Fibroblast of the aortic adventitia (primary cell): Measurements from ENCODE around the gene GADD45G. TPM values are rescaled to one million over a fixed set of nuclear protein-coding genes. Genes with fewer than 3 reads are reported as not detected.

Experiments used
- DNase-seq: peaks from one replicate; pipeline ENCODE4 v3.0.0-alpha.2; 2010; ENCODE audit warnings: low read depth
- H3K4me3 ChIP-seq: 2 replicates; pipeline ENCODE4 v1.5.1; 2011; ENCODE audit warnings: low read depth, mild to moderate bottlenecking, control low read depth, low read length, moderate library complexity
- total RNA-seq: library from RNA; depleted of rRNA; stranded (reverse); fragments of >200 nt; gene quantifications from 2 replicates; pipeline ENCODE4 v1.2.3, GENCODE V29; 2012; ENCODE audit warnings: low replicate concordance
- TF ChIP-seq, protein P1 (sequence below): IDR thresholded peaks from 2 replicates; pipeline ENCODE4 v1.5.1; 2011; ENCODE audit warnings: mild to moderate bottlenecking, low read length, control low read depth, inconsistent platforms; ENCODE audit not compliant: insufficient read depth

The GADD45G gene
- total RNA-seq, 1 donor, result 0.36 TPM

DNA sequence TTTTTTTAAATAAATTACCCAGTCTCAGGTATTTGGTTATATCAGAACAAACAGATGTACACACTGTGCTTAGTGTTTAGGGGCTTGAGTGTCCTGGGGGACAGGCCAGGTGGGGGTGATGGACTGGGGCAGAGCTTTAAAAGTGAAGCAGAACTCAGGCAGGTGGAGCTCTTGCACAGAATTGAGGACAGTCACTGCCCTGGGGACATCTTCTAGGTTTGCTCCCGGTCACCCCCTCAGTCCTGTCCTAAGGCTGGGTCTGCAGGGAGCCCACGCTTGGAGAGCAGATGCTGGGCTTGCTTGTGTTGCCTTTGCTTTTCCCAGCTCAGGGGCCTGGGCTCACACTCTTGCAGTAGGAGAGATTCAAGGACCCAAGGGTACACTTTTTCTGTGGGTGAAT, 10.8 kb downstream of the GADD45G start:
- no peak for DNase-seq
- TF ChIP-seq, protein P1, sequence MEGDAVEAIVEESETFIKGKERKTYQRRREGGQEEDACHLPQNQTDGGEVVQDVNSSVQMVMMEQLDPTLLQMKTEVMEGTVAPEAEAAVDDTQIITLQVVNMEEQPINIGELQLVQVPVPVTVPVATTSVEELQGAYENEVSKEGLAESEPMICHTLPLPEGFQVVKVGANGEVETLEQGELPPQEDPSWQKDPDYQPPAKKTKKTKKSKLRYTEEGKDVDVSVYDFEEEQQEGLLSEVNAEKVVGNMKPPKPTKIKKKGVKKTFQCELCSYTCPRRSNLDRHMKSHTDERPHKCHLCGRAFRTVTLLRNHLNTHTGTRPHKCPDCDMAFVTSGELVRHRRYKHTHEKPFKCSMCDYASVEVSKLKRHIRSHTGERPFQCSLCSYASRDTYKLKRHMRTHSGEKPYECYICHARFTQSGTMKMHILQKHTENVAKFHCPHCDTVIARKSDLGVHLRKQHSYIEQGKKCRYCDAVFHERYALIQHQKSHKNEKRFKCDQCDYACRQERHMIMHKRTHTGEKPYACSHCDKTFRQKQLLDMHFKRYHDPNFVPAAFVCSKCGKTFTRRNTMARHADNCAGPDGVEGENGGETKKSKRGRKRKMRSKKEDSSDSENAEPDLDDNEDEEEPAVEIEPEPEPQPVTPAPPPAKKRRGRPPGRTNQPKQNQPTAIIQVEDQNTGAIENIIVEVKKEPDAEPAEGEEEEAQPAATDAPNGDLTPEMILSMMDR, result no peak
- H3K4me3 ChIP-seq, result no peak overlapping the region

- TF ChIP-seq, protein P1, result no peak
- no peak for DNase-seq
- no peak overlapping the region for H3K4me3 ChIP-seq
These were observed 11.6 kb downstream of the GADD45G start for GRCh38 chr9:89616411-89616810.

- TF ChIP-seq, protein P1, result no peak
These were observed 13.2 kb downstream of the GADD45G start for GRCh38 chr9:89617978-89618377.

DNA sequence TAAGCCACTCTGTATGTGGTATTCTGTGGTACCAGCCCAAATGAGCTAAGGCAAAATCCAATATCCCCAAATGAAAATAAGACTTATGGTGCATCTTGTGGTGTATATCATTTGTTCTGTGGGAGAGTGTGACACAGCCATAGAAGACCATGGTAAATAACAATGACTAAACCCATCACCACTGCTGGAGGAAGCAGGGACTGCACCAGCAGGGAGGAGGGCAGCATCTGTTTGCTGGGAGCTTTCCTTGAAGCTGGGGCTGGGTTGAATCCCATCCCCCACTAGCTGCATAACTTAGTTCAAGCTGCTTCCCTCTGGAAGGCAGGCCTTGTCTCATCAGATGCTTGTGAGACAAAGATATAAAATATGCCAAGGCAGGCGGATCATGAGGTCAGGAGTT, 14.2 kb downstream of the GADD45G start:
- H3K4me3 ChIP-seq, result no peak overlapping the region
- TF ChIP-seq, protein P1, result no peak
- DNase-seq, result no peak

More at GRCh38 chr9:89617978-89618377, 13.2 kb downstream of the GADD45G start:
- DNase-seq, result no peak
- H3K4me3 ChIP-seq, result no peak overlapping the region

DNA sequence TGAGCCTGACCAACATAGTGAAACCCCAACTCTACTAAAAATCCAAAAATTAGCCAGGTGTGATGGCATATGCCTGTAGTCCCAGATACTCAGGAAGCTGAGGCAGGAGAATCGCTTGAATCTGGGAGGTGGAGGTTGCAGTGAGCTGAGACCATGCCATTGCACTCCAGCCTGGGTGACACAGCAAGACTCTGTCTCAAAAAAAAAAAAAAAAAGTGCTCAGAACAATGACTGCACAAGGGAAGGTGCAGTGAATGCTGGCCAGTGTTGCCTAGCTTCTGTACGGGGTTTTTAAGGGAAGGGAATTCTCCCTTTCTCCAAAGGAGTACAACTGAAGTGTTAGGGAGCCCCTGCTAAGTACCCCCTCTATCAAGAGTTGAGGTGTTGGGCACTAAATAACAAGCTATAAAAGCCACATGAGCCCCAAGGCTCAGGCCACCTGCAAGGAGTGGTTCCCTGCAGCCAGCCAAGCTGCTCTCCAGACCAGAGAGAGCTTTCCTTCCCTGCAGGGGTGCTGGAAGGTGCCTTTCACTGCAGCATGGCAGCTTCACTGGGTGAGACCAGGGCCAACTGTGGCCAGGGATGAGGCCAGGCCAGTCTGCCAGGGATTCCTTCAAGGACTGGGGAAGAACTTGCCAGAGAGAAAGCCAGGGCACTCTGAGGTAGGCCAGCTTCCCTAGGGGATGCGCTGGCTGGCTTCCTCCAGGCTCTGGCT, 14.8 kb downstream of the GADD45G start:
- TF ChIP-seq, protein P1, result no peak
- no peak for DNase-seq
- no peak overlapping the region for H3K4me3 ChIP-seq

- TF ChIP-seq, protein P1, result no peak
- H3K4me3 ChIP-seq, result no peak overlapping the region
- no peak for DNase-seq
These were observed 16.2 kb downstream of the GADD45G start for GRCh38 chr9:89621031-89621430.

DNA sequence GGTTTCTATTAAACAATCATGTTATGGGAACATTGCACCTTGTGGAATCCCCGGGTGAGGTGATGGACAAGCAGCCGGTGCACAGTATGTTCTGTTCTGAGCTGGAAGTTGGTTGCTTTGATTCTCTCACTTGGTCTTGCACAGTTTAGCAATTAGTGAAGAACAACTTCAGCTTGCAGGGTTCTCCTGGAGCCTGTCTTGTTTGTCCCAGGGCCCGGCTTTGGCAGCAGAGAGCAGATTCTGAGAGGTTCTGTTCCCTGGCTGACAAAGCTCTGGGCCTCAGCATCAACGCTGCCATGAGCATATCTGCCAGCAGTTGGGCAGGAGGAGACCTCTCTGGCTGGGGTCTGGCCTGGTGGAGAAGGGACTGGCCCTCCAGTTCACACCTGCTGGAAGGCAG, 16.9 kb downstream of the GADD45G start:
- H3K4me3 ChIP-seq, result no peak overlapping the region
- no peak for DNase-seq
- TF ChIP-seq, protein P1, result no peak
